Brain pericyte (primary cell): ENCODE results near the gene CDC34.
A peak's percentile ranks its signal among the peaks of the same experiment; 100 is the strongest.

Source experiments
- DNase-seq: peaks from one replicate; pipeline ENCODE4 v3.0.0-alpha.2; 2012; ENCODE audit warnings: low read depth, low spot score

Gene CDC34

GRCh38 chr19:542173-542866, 10.8 kb downstream of the CDC34 start:
- no peak for DNase-seq

GRCh38 chr19:543910-544608, 12.5 kb downstream of the CDC34 start, which contains the start of gene GZMM:
GZMM (plus strand) TSS chr19:544053; CDS start chr19:544072, 19 bp downstream.
- no peak for DNase-seq

GRCh38 chr19:547117-547516, 15.6 kb downstream of the CDC34 start:
- DNase-seq, result no peak

GRCh38 chr19:547836-548720, 16.5 kb downstream of the CDC34 start:
- DNase-seq, result no peak

GRCh38 chr19:548886-549830, 17.6 kb downstream of the CDC34 start:
- DNase-seq, result no peak

- no peak for DNase-seq
These were observed 23.3 kb downstream of the CDC34 start for GRCh38 chr19:554817-555216.

- DNase-seq, result no peak
These were observed 23.9 kb downstream of the CDC34 start for GRCh38 chr19:555474-555808.

- DNase-seq, result no peak
These were observed 25.2 kb downstream of the CDC34 start for GRCh38 chr19:556611-557382.

GRCh38 chr19:558770-559439, 27.3 kb downstream of the CDC34 start:
- no peak for DNase-seq

- no peak for DNase-seq
These were observed 28.6 kb downstream of the CDC34 start for GRCh38 chr19:560121-560520.

- no peak for DNase-seq
These were observed 34.8 kb downstream of the CDC34 start for GRCh38 chr19:566403-566802.

- no peak for DNase-seq
These were observed 35.3 kb downstream of the CDC34 start for GRCh38 chr19:566844-567243.

- DNase-seq, result no peak
These were observed 35.8 kb downstream of the CDC34 start for GRCh38 chr19:567296-567900.

GRCh38 chr19:570251-570686, 38.7 kb downstream of the CDC34 start:
- DNase-seq, result no peak

GRCh38 chr19:570937-571565, 39.5 kb downstream of the CDC34 start:
- DNase-seq, result no peak

- DNase-seq, result no peak
These were observed 40.0 kb downstream of the CDC34 start for GRCh38 chr19:571566-571974.

- peak; percentile 92 for DNase-seq
These were observed 40.7 kb downstream of the CDC34 start, which contains the start of gene BSG for GRCh38 chr19:572140-572742. BSG (plus strand) TSS chr19:572596; CDS start chr19:572635, 39 bp downstream.

GRCh38 chr19:572743-573518, 41.4 kb downstream of the CDC34 start:
- no peak for DNase-seq
